ENCODE results near the gene RNF133. TPM values are rescaled to one million over a fixed set of nuclear protein-coding genes. Genes with fewer than 3 reads are reported as not detected.

The RNF133 gene
- total RNA-seq, 1 experiment from 2014 or later, result not detected

DNA sequence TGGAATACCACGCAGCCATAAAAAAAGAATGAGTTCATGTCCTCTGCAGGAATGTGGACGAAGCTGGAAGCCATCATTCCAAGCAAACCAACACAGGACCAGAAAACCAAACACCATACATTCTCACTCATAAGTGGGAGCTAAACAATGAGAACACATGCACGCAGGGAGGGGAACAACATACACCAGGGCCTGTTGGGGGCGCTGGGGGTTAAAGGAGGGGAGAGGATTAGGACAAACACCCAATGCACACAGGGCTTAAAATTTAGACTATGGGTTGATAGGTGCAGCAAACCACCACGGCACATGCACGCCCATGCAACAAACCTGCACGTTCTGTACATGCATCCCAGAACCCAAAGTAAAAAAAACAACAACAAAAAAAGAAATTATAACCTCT, 23.3 kb downstream of the RNF133 start:
- H3K27me3 ChIP-seq (ENCODE audit: low read length), result no peaks in the 10 kb centered on the region
- no peak overlapping the region for H3K4me2 ChIP-seq (ENCODE audit: low read depth, low read length, poor library complexity, severe bottlenecking)
- no peaks in the 10 kb centered on the region for H4K20me1 ChIP-seq (ENCODE audit: insufficient read depth, low read depth, low read length)
- no peak overlapping the region for H3K27ac ChIP-seq (ENCODE audit: low read length)
- no peaks in the 10 kb centered on the region for H3K36me3 ChIP-seq (ENCODE audit: insufficient read depth, low read length)
- H3K79me2 ChIP-seq (ENCODE audit: low read length), result no peaks in the 10 kb centered on the region
- no peak overlapping the region for H3K9ac ChIP-seq (ENCODE audit: low read length)
- H3K4me1 ChIP-seq (ENCODE audit: low read length), result no peaks in the 10 kb centered on the region
- no peak overlapping the region for H3K4me3 ChIP-seq (ENCODE audit: low read length)
- H2AFZ ChIP-seq (ENCODE audit: low read length), result no peak overlapping the region
- no peak for DNase-seq
- H3K9me2 ChIP-seq (replicated peaks; ENCODE audit: insufficient read depth, low read length), result no peaks in the 10 kb centered on the region
- no peaks in the 10 kb centered on the region for H3K9me3 ChIP-seq (ENCODE audit: low read length)

- no peak overlapping the region for H3K27ac ChIP-seq (ENCODE audit: low read length)
- DNase-seq, result no peak
- H3K4me3 ChIP-seq (ENCODE audit: low read length), result no peak overlapping the region
- H3K4me1 ChIP-seq (ENCODE audit: low read length), result no peaks in the 10 kb centered on the region
- no peak overlapping the region for H3K4me2 ChIP-seq (ENCODE audit: low read depth, low read length, poor library complexity, severe bottlenecking)
- H3K36me3 ChIP-seq (ENCODE audit: insufficient read depth, low read length), result no peaks in the 10 kb centered on the region
- H3K9me2 ChIP-seq (replicated peaks; ENCODE audit: insufficient read depth, low read length), result no peaks in the 10 kb centered on the region
- no peaks in the 10 kb centered on the region for H3K9me3 ChIP-seq (ENCODE audit: low read length)
- H3K79me2 ChIP-seq (ENCODE audit: low read length), result no peaks in the 10 kb centered on the region
- H4K20me1 ChIP-seq (ENCODE audit: insufficient read depth, low read depth, low read length), result no peaks in the 10 kb centered on the region
- H3K27me3 ChIP-seq (ENCODE audit: low read length), result no peaks in the 10 kb centered on the region
- H3K9ac ChIP-seq (ENCODE audit: low read length), result no peak overlapping the region
- H2AFZ ChIP-seq (ENCODE audit: low read length), result no peak overlapping the region
These were observed 23.9 kb downstream of the RNF133 start for GRCh38 chr7:122675011-122675410.

DNA sequence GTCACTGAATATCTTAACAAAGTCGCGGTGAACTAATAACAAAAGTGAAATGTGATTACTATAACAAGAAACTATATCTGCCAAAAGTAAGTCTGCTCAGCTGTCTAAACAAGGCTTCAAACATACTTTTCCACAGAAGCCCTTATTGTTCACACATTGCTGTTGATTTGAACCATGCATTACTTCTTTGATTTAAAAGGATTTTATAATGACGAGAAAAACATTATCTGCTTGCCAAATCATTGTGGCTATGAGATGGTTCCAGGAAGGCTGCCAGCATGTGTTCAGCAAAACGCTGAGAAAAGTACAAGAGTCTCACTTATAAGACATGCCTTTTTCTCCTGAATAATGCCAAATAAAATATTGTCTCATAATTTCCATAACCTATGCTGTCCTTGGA, 24.4 kb downstream of the RNF133 start:
- H2AFZ ChIP-seq (ENCODE audit: low read length), result no peak overlapping the region
- H3K4me2 ChIP-seq (ENCODE audit: low read depth, low read length, poor library complexity, severe bottlenecking), result no peak overlapping the region
- no peaks in the 10 kb centered on the region for H3K27me3 ChIP-seq (ENCODE audit: low read length)
- H3K4me1 ChIP-seq (ENCODE audit: low read length), result no peaks in the 10 kb centered on the region
- H3K4me3 ChIP-seq (ENCODE audit: low read length), result no peak overlapping the region
- H3K27ac ChIP-seq (ENCODE audit: low read length), result no peak overlapping the region
- no peak for DNase-seq
- no peaks in the 10 kb centered on the region for H4K20me1 ChIP-seq (ENCODE audit: insufficient read depth, low read depth, low read length)
- H3K9me2 ChIP-seq (replicated peaks; ENCODE audit: insufficient read depth, low read length), result no peaks in the 10 kb centered on the region
- no peaks in the 10 kb centered on the region for H3K36me3 ChIP-seq (ENCODE audit: insufficient read depth, low read length)
- H3K9me3 ChIP-seq (ENCODE audit: low read length), result no peaks in the 10 kb centered on the region
- H3K9ac ChIP-seq (ENCODE audit: low read length), result no peak overlapping the region
- no peaks in the 10 kb centered on the region for H3K79me2 ChIP-seq (ENCODE audit: low read length)

- H3K4me2 ChIP-seq (ENCODE audit: low read depth, low read length, poor library complexity, severe bottlenecking), result no peak overlapping the region
- H3K4me3 ChIP-seq (ENCODE audit: low read length), result no peak overlapping the region
- H3K9me3 ChIP-seq (ENCODE audit: low read length), result no peaks in the 10 kb centered on the region
- no peaks in the 10 kb centered on the region for H3K36me3 ChIP-seq (ENCODE audit: insufficient read depth, low read length)
- H3K9me2 ChIP-seq (replicated peaks; ENCODE audit: insufficient read depth, low read length), result no peaks in the 10 kb centered on the region
- DNase-seq, result no peak
- no peak overlapping the region for H3K9ac ChIP-seq (ENCODE audit: low read length)
- no peak overlapping the region for H3K27ac ChIP-seq (ENCODE audit: low read length)
- H3K79me2 ChIP-seq (ENCODE audit: low read length), result no peaks in the 10 kb centered on the region
- H4K20me1 ChIP-seq (ENCODE audit: insufficient read depth, low read depth, low read length), result no peaks in the 10 kb centered on the region
- no peaks in the 10 kb centered on the region for H3K27me3 ChIP-seq (ENCODE audit: low read length)
- H3K4me1 ChIP-seq (ENCODE audit: low read length), result no peaks in the 10 kb centered on the region
- H2AFZ ChIP-seq (ENCODE audit: low read length), result no peak overlapping the region
These were observed 25.0 kb downstream of the RNF133 start for GRCh38 chr7:122673951-122674350.

GRCh38 chr7:122672536-122672935, 26.4 kb downstream of the RNF133 start:
- no peaks in the 10 kb centered on the region for H3K9me2 ChIP-seq (replicated peaks; ENCODE audit: insufficient read depth, low read length)
- no peaks in the 10 kb centered on the region for H3K36me3 ChIP-seq (ENCODE audit: insufficient read depth, low read length)
- H3K4me1 ChIP-seq (ENCODE audit: low read length), result no peaks in the 10 kb centered on the region
- no peak overlapping the region for H3K27ac ChIP-seq (ENCODE audit: low read length)
- no peak overlapping the region for H3K9ac ChIP-seq (ENCODE audit: low read length)
- H4K20me1 ChIP-seq (ENCODE audit: insufficient read depth, low read depth, low read length), result no peaks in the 10 kb centered on the region
- H3K27me3 ChIP-seq (ENCODE audit: low read length), result no peaks in the 10 kb centered on the region
- H2AFZ ChIP-seq (ENCODE audit: low read length), result no peak overlapping the region
- H3K4me2 ChIP-seq (ENCODE audit: low read depth, low read length, poor library complexity, severe bottlenecking), result no peak overlapping the region
- no peaks in the 10 kb centered on the region for H3K79me2 ChIP-seq (ENCODE audit: low read length)
- DNase-seq, result no peak
- H3K9me3 ChIP-seq (ENCODE audit: low read length), result no peaks in the 10 kb centered on the region
- no peak overlapping the region for H3K4me3 ChIP-seq (ENCODE audit: low read length)

DNA sequence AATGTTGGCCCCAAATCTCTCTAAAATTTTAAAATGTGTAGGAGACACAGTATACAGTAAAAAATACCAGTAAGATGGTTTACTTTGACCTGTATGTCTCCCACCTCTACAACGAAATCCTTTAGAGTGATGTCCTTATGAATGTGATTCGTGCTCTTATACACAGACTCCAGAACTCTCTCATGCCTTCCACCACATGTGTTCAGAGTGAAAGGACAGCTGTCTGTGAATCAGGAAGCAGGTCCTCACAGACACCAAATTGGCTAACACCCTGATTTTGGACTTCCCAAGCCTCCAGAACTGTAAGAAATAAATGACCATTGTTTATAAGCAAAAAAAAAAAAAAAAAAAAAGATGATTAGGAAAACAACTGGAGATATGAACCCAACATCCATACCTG, 35.2 kb downstream of the RNF133 start:
- DNase-seq, result no peak

DNA sequence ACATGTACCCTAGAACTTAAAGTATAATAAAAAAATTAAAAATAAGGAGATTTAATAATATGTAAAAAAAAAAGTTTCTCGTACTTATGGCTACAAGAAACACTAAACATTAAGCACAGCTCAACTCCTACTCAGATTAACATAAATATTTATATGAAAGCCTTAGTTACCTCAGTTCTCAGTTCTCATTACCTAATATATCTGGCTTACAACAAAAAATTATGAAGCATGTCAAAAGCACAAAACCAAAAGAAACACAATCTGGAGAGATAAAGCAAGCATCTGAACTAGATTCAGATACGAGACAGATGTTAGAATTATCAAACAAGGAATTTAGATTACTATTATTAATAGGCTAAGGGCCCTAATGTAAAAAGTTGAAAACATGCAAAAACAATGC, 40.1 kb downstream of the RNF133 start:
- no peaks in the 10 kb centered on the region for H3K79me2 ChIP-seq (ENCODE audit: low read length)
- no peak overlapping the region for H3K4me3 ChIP-seq (ENCODE audit: low read length)
- no peak overlapping the region for H3K4me2 ChIP-seq (ENCODE audit: low read depth, low read length, poor library complexity, severe bottlenecking)
- no peaks in the 10 kb centered on the region for H4K20me1 ChIP-seq (ENCODE audit: insufficient read depth, low read depth, low read length)
- H3K9me3 ChIP-seq (ENCODE audit: low read length), result no peaks in the 10 kb centered on the region
- no peak for DNase-seq
- no peaks in the 10 kb centered on the region for H3K27me3 ChIP-seq (ENCODE audit: low read length)
- no peak overlapping the region for H2AFZ ChIP-seq (ENCODE audit: low read length)
- no peak overlapping the region for H3K27ac ChIP-seq (ENCODE audit: low read length)
- H3K36me3 ChIP-seq (ENCODE audit: insufficient read depth, low read length), result no peaks in the 10 kb centered on the region
- no peaks in the 10 kb centered on the region for H3K9me2 ChIP-seq (replicated peaks; ENCODE audit: insufficient read depth, low read length)
- no peak overlapping the region for H3K9ac ChIP-seq (ENCODE audit: low read length)
- no peaks in the 10 kb centered on the region for H3K4me1 ChIP-seq (ENCODE audit: low read length)

More for the DNA sequence above, 35.2 kb downstream of the RNF133 start:
- Histone ChIP-seq H3K4me3 (ENCODE audit: low read length) (no peak overlapping the region), H3K27ac (ENCODE audit: low read length) (no peak overlapping the region), H3K79me2 (ENCODE audit: low read length) (no peaks in the 10 kb centered on the region), H3K9me2 (replicated peaks; ENCODE audit: insufficient read depth, low read length) (no peaks in the 10 kb centered on the region), H3K9ac (ENCODE audit: low read length) (no peak overlapping the region), H4K20me1 (ENCODE audit: insufficient read depth, low read depth, low read length) (no peaks in the 10 kb centered on the region), H2AFZ (ENCODE audit: low read length) (no peak overlapping the region), H3K9me3 (ENCODE audit: low read length) (no peaks in the 10 kb centered on the region), H3K4me2 (ENCODE audit: low read depth, low read length, poor library complexity, severe bottlenecking) (no peak overlapping the region), H3K4me1 (ENCODE audit: low read length) (no peaks in the 10 kb centered on the region), H3K27me3 (ENCODE audit: low read length) (no peaks in the 10 kb centered on the region), H3K36me3 (ENCODE audit: insufficient read depth, low read length) (no peaks in the 10 kb centered on the region)

DNA sequence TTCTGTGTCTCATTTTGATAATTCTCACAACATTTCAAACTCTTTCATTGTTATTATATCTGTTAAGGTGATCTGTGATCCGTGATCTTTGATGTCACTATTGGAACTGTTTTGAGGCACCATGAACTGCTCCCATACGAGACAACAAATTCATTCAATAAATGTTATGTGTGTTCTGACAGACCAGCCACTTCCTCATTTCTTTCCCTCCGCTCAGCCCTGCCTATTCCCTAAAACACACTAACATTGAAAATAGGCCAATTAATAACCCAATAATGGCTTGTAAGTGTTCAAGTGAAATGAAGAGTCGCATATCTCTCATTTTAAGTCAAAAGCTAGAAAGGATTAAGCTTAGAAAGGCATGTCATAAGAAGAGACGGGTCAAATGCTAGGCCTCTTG, 45.2 kb downstream of the RNF133 start:
- no peaks in the 10 kb centered on the region for H3K79me2 ChIP-seq (ENCODE audit: low read length)
- H3K9me2 ChIP-seq (replicated peaks; ENCODE audit: insufficient read depth, low read length), result no peaks in the 10 kb centered on the region
- H4K20me1 ChIP-seq (ENCODE audit: insufficient read depth, low read depth, low read length), result no peaks in the 10 kb centered on the region
- H3K4me3 ChIP-seq (ENCODE audit: low read length), result no peak overlapping the region
- H3K36me3 ChIP-seq (ENCODE audit: insufficient read depth, low read length), result no peaks in the 10 kb centered on the region
- no peak overlapping the region for H2AFZ ChIP-seq (ENCODE audit: low read length)
- H3K9ac ChIP-seq (ENCODE audit: low read length), result no peak overlapping the region
- H3K9me3 ChIP-seq (ENCODE audit: low read length), result no peaks in the 10 kb centered on the region
- H3K27me3 ChIP-seq (ENCODE audit: low read length), result no peaks in the 10 kb centered on the region
- no peaks in the 10 kb centered on the region for H3K4me1 ChIP-seq (ENCODE audit: low read length)
- DNase-seq, result no peak
- no peak overlapping the region for H3K27ac ChIP-seq (ENCODE audit: low read length)
- no peak overlapping the region for H3K4me2 ChIP-seq (ENCODE audit: low read depth, low read length, poor library complexity, severe bottlenecking)

DNA sequence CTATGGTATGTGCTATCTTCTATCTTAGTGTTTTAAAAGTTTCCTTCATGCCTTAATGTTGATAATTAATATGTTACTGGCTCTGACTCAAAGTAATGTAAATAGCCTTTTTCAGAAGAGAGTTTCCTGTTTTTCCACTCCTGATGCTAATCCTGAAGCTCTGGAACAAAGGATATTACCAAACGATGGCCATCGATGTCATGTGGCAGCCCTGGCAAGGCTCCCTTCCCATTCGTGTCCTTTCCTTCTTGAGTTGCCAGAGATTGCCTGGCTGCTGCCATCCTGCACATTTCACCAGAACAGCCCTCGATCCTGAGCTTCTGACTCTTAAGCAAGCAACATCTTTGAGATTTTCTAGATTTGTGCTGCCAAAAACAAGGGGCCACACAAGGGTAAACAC, 46.0 kb downstream of the RNF133 start:
- no peak overlapping the region for H3K9ac ChIP-seq (ENCODE audit: low read length)
- H3K36me3 ChIP-seq (ENCODE audit: insufficient read depth, low read length), result no peaks in the 10 kb centered on the region
- no peak overlapping the region for H2AFZ ChIP-seq (ENCODE audit: low read length)
- H3K79me2 ChIP-seq (ENCODE audit: low read length), result no peaks in the 10 kb centered on the region
- H3K27me3 ChIP-seq (ENCODE audit: low read length), result no peaks in the 10 kb centered on the region
- no peaks in the 10 kb centered on the region for H3K4me1 ChIP-seq (ENCODE audit: low read length)
- H3K27ac ChIP-seq (ENCODE audit: low read length), result no peak overlapping the region
- no peaks in the 10 kb centered on the region for H4K20me1 ChIP-seq (ENCODE audit: insufficient read depth, low read depth, low read length)
- DNase-seq, result no peak
- H3K9me3 ChIP-seq (ENCODE audit: low read length), result no peaks in the 10 kb centered on the region
- no peaks in the 10 kb centered on the region for H3K9me2 ChIP-seq (replicated peaks; ENCODE audit: insufficient read depth, low read length)
- no peak overlapping the region for H3K4me3 ChIP-seq (ENCODE audit: low read length)
- H3K4me2 ChIP-seq (ENCODE audit: low read depth, low read length, poor library complexity, severe bottlenecking), result no peak overlapping the region

All from Karpas-422 (cell line).